Measurements from ENCODE around the gene SIPA1L3.
"Not testable (repeated sequence)": the region's sequence is repeated elsewhere in the genome, so short reads cannot be mapped to it uniquely, and the experiment has no call there.

Gene SIPA1L3

DNA sequence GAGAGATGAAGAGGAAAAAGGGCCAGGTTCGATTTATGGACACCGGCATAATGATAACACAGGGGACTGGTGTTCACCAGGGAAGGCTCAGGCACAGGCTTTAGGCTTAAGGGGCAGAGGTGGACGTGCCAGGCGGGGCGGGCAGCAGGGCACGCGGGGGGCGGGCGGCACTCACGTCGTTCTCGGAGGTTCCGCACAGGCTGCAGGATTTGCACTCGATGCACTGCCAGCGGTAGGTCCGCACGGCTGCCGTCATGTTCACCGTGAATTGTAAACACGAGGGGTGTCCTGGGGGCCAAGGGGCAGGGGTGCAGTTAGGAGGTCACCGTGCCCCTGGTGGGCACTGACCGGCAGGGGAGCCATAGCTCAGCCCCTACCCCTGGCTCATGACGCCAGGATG is 306.5 kb downstream of the SIPA1L3 start:
- no peak for DNase-seq (ENCODE audit: low read depth)

- peak; percentile 15 for DNase-seq (ENCODE audit: low read depth)
These were observed 307.1 kb downstream of the SIPA1L3 start for GRCh38 chr19:38213911-38214625.

DNA sequence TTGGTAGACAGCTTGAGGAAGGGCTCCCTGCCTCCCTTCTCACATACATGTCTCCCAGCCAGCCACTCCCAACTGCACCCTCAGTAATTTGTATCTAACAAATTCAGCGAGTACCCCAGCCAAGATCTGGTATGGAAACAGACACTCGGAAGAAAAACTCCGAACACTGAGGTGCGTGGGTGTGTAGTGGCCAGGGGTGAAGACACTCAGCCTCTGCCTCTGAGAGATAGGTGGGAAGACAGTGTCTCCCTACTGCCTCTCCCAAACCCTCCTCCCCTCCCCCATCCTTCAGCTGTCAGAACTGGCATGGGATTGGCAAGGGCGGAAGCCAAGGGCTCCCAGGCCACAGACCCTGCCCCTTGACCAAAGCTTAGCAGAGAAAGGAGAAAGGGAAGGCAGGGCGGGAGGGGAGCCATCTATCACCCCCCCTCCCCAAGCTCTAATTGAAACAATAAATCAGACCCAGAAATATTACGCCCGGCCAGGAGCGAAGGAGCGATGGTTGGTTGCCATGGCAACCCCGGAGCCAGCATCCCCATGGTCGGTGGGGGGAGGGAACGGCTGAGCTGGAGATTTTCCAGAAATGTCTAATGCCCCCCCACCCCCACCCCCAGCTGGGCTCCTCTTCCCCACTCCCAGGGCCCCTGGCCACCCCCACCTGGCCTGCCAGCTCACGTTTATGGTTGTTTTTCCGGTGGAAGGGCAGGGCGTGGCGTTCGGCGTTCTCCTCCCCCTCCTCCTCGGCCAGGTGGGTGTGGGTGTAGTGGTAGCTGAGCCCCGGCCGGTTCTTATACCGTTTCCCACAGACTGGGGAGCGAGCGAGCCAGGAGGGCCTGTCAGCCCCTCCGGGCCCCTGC is 310.0 kb downstream of the SIPA1L3 start:
- DNase-seq (ENCODE audit: low read depth), result no peak

DNA sequence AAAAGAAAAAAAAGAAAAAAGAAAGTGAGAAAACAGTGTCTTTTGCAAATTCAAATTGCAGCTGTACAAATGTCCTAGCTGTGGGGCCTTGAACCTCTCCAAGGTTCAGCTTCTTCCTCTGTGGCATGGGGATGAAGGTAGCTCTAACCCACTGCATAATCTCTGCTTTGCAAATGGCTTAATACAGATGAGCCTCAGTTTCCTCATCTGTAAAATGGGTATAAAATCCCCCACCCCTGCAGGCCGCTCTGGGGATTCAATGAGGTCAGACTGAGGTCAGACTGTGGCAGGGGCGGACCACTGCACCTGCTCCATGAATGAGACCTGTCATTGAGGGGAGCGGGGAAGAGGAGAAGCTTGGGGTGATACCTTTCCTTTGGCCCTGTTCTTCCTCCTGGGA is 311.2 kb downstream of the SIPA1L3 start:
- DNase-seq (ENCODE audit: low read depth), result no peak

- no peak for DNase-seq (ENCODE audit: low read depth)
These were observed 312.2 kb downstream of the SIPA1L3 start for GRCh38 chr19:38219221-38219620.

GRCh38 chr19:38221421-38221820 is 314.4 kb downstream of the SIPA1L3 start:
- no peak for DNase-seq (ENCODE audit: low read depth)

GRCh38 chr19:38221919-38222830 is 315.2 kb downstream of the SIPA1L3 start:
- DNase-seq (ENCODE audit: low read depth), result no peak

- no peak for DNase-seq (ENCODE audit: low read depth)
These were observed 316.1 kb downstream of the SIPA1L3 start for GRCh38 chr19:38223119-38223523.

GRCh38 chr19:38223617-38224013 is 316.6 kb downstream of the SIPA1L3 start:
- no peak for DNase-seq (ENCODE audit: low read depth)

DNA sequence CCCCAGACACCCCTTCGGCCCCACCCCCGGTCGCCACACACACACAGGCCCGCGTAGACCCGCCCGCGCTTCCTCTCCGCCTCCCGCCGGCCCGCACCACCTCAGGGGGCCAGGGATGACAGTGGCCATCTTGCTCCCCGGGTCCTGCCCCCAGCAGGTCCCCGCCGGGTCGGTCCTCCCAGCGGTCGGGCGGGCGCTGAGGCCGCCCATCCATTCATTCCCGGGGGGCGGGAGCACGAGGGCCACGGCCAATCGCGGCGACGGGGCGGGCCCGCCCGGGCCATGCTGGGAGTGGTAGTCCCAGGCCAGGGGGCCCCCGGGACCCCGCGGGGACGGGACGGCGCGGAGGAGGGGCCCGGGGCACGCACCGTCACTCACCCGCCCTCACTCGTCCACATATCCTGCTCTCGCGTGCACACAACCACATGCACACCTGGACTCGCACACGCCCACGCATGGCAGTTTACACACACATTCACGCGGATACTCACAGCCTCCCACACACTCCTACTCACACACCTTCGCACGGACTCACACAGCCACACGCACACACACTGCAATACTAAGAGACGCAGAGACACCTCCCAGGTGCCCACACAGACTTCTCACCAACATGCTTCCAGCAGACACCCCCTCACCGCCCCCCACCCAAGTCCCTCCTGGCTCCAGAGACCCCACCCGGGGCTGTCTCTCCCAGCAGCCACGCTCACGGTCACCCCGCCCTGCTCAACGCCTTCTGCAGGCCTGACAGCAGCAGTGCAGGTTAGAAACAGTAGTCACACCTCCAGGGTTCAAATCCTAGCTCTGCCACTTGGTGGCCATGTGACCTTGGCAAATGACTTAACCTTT is 317.2 kb downstream of the SIPA1L3 start, which contains the start of gene DPF1:
TSS of gene DPF1 (minus strand) at position 209 of the 849 bp plus-strand sequence. CDS start at position 129, 80 bp downstream.
- peak; percentile 15 for DNase-seq (ENCODE audit: low read depth)

- not testable (repeated sequence) for DNase-seq (ENCODE audit: low read depth)
These were observed 317.8 kb downstream of the SIPA1L3 start for GRCh38 chr19:38224863-38225218.

GRCh38 chr19:38227287-38228004 is 320.4 kb downstream of the SIPA1L3 start:
- no peak for DNase-seq (ENCODE audit: low read depth)

DNA sequence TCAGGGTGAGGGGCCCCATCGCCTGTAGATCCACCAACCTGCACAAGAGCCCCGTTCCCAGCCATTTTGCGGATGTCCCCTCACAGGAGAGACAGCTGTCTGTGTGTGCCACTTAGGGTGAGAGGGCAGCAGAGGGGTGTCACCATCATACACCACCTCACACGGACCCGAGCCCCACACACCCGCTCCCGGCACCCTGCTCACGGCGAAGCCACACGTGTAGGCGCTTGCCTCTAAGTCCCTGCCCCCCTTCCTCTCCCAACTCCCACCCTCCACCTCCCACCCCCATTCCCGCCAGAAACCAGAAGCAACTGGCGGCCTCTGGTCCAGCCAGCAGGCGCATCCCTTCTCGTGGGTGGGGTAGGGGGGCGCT is 321.0 kb downstream of the SIPA1L3 start:
- no peak for DNase-seq (ENCODE audit: low read depth)

- DNase-seq (ENCODE audit: low read depth), result no peak
These were observed 321.8 kb downstream of the SIPA1L3 start for GRCh38 chr19:38228491-38229439.

DNA sequence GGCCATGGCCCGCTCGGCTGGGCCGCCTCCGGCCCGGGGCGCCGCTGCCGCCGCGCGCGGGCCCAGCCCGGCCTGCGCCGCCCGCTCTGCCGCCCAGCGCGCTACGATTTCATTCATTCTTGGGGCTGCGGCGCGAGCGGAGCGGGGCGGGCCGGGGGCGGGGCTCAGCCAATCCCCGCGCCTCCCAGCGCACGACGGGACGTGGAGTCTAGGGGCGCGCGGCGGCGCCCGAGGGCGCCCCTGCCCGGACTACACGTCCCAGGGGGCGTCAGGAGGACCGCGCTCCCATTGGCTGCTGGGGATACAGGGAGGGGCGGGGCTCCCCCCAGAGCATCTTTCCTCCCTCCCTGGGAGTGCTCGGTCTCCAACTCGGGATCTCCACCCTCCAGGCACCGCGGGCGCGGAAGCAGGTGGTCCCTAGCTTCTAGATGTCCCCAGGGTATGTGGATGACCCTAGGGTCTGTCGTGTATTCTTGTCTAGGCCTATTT is 322.6 kb downstream of the SIPA1L3 start:
- peak; percentile 37 for DNase-seq (ENCODE audit: low read depth)

- not testable (repeated sequence) for DNase-seq (ENCODE audit: low read depth)
These were observed 323.6 kb downstream of the SIPA1L3 start for GRCh38 chr19:38230506-38231133.

DNA sequence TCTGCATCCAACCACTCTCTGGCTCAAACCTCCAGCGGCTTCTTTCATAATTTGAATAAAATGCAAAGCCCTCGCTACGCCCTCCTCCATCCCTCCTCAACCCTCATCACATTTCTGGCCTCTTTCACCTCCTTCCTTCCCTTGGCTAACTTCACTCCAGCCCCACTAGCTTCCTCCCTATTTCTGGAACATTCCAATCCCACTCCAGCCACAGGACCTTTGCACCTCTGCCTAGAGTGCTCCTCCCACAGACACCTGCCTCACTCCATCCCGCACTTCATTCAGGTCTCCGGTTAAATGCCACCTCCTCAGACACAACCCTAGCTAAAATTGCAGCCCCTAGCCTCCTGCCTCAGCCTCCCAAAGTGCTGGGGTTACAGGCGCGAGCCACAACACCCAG is 324.9 kb downstream of the SIPA1L3 start:
- no peak for DNase-seq (ENCODE audit: low read depth)

DNA sequence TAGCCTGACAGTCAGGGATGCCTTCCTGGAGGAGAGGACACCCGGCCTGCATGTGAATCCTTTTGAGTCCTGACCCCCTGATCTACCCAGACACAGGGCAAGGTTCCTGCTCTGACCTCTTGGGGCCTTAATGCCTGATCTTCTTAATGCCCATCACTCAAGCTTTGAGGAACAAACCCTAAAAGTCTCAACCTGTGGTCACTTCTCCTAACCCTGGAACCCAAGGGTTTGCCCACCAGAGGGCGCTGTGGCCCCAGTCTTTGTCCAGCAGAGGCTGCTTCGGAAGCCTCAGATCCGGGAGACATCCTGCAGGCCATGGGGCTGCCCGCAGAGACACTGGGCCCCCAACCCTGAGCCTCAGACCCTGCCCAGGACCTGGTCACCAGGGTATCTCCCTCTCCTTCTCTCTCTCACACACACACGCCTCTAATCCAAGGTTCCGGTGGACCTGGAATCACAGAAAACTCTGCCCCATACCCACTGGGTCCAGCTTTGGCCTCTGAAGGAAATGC is 326.8 kb downstream of the SIPA1L3 start:
- DNase-seq (ENCODE audit: low read depth), result peak; percentile 54

GRCh38 chr19:38234615-38235014 is 327.6 kb downstream of the SIPA1L3 start:
- no peak for DNase-seq (ENCODE audit: low read depth)

Measured in activated T-helper 1 cell treated with Interleukin-2 at 50 U/mL for 16 hours (primary cell).